Adrenal gland (tissue), 12 donors: ENCODE results near the gene PTPN7. TPM values are rescaled to one million over a fixed set of nuclear protein-coding genes. Genes with fewer than 3 reads are reported as not detected.
"Not testable (repeated sequence)": the region's sequence is repeated elsewhere in the genome, so short reads cannot be mapped to it uniquely, and the experiment has no call there.

ENCODE experiments used
- DNase-seq, 7 donors: peaks; one replicate each; pipeline ENCODE4 v3.0.0-alpha.2; 2019 to 2020
- H3K27ac ChIP-seq, 5 donors: fragments of 200-600 bp; sonication (generic) in 4 of 5; 1 replicate in 3 of 5; 2 replicates in 2 of 5; pipeline versions ENCODE4 v1.5.1 to v1.8.0; 2016 to 2020; ENCODE audit warnings: mild to moderate bottlenecking in 1 of 5
- H3K27me3 ChIP-seq: fragments of 200-600 bp; 2 replicates; pipeline ENCODE4 v1.8.0; 2021
- H3K36me3 ChIP-seq, 2 donors: fragments of 200-600 bp; replicated peaks in 1 of 2; 1 replicate in 1 of 2; 2 replicates in 1 of 2; pipeline versions ENCODE4 v1.5.1 to v1.8.0; 2018 to 2022
- H3K4me1 ChIP-seq, 2 donors: fragments of 200-600 bp; replicated peaks in 1 of 2; 1 replicate in 1 of 2; 2 replicates in 1 of 2; pipeline versions ENCODE4 v1.5.1 to v1.8.0; 2018 to 2021
- H3K4me3 ChIP-seq, 4 donors: fragments of 200-600 bp; sonication (generic) in 3 of 4; one replicate each; pipeline ENCODE4 v1.5.1; 2016 to 2018
- H3K9me3 ChIP-seq, 3 donors: fragments of 200-600 bp; sonication (generic) in 1 of 3; replicated peaks in 1 of 3; 1 replicate in 2 of 3; 2 replicates in 1 of 3; pipeline versions ENCODE4 v1.5.1 to v1.8.0; 2016 to 2021
- CTCF ChIP-seq, 6 experiments: fragments of 450-650 bp in 4 of 6; fragments of 200-600 bp in 2 of 6; sonication (generic) in 1 of 6; IDR thresholded peaks; 1 replicate in 5 of 6; 2 replicates in 1 of 6; pipeline versions ENCODE4 v1.5.1 to v1.8.0; 2016 to 2021; ENCODE audit warnings: antibody characterized with exemption in 6 of 6, mild to moderate bottlenecking in 2 of 6, moderate library complexity in 1 of 6
- POLR2A ChIP-seq, 2 donors: fragments of 450-650 bp; IDR thresholded peaks; one replicate each; pipeline ENCODE4 v1.6.1; 2017; ENCODE audit warnings: antibody characterized with exemption in 2 of 2, mild to moderate bottlenecking in 2 of 2, moderate library complexity in 1 of 2
- WGBS, 4 donors: extraction: QIAGEN DNeasy Blood & Tissue Kit in 2 of 4; methylation state at CpG; one replicate each; pipeline versions ENCODE4 v1.1.5 to v1.1.7; 2013 to 2017; 5-methylcytosine and 5-hydroxymethylcytosine counted together
- intact Hi-C, 2 donors: fragments of 100-400 bp; cut with DNase I; formaldehyde crosslinking; loops; one replicate each; pipeline versions ENCODE4 v1.14.1 to v1.15.0; 2022 to 2023
- polyA plus RNA-seq, 3 donors: library from polyadenylated mRNA; stranded (reverse); fragments of 200-250 nt in 2 of 3; fragments of 350-450 nt in 1 of 3; fragmentation: Illumina TruSeq in 1 of 3; extraction: RNeasy Lipid Tissue Mini Kit (QIAGEN cat#74804) in 1 of 3; gene quantifications; one replicate each; pipeline ENCODE4 v1.2.3, GENCODE V29; 2013 to 2014
- total RNA-seq, 9 donors: library from RNA; depleted of rRNA in 4 of 9; stranded (reverse); fragments of >200 nt in 4 of 9; fragments of 120-200 nt in 1 of 9; fragmentation: NEBNext Ultra II Directional in 1 of 9; extraction: Animal tissue kit (Norgen Biotek cat#: 25700) in 1 of 9; gene quantifications; one replicate each; pipeline versions ENCODE4 v1.1.0 to v1.2.4, GENCODE V29; 2013 to 2023
- donor health status: healthy with polysubstance abuse.
- donor health status: Bipolar disorder and iron deficiency.
- donor health status: DM: yes; HTN: yes; CAD: no.
- donor health status: DM: no; HTN: no; CAD: no.
- donor health status: DM: no; HTN: no; CAD: no.
- donor health status: DM: yes; HTN: yes; CAD: no.

PTPN7 gene
- total and polyA plus RNA-seq, 12 donors, result 2.5 to 45.4 (median 17.1) TPM

- intact Hi-C loops, result no loop called here
- no peak for DNase-seq
- Histone ChIP-seq H3K4me1 (peaks cover under 1 to 23% of the 10 kb centered on the region in 2 donors), H3K4me3 (no peak overlapping the region), H3K36me3 (no peaks in the 10 kb centered on the region), H3K9me3 (no peaks in the 10 kb centered on the region), H3K27ac (no peak overlapping the region), H3K27me3 (no peaks in the 10 kb centered on the region)
- 87 to 95% (median 92%) methylated on average over 5 of the region's 5 CpGs for WGBS, 4 donors
- TF ChIP-seq CTCF (IDR thresholded peaks at IDR 0.05) (no peak), POLR2A (IDR thresholded peaks at IDR 0.05) (no peak)
Observed at GRCh38 chr1:202146279-202146678, 14.1 kb downstream of the PTPN7 start.

- H3K9me3 ChIP-seq, H3K4me3 ChIP-seq, DNase-seq, intact Hi-C loops, H3K27ac ChIP-seq, H3K27me3 ChIP-seq, H3K36me3 ChIP-seq: not testable (repeated sequence)
- WGBS, 4 donors, result 93 to 95% (median 94%) methylated on average over 8 of the region's 8 CpGs
- peaks cover 6 to 29% of the 10 kb centered on the region in 2 donors for H3K4me1 ChIP-seq
Observed at GRCh38 chr1:202145744-202146140, 14.7 kb downstream of the PTPN7 start.

- WGBS, 4 donors, result 6 to 8% (median 7%) methylated on average over 11 to 13 of the region's 13 CpGs
Observed at GRCh38 chr1:202145068-202145743, 15.2 kb downstream of the PTPN7 start.

GRCh38 chr1:202144402-202145067 is 15.9 kb downstream of the PTPN7 start, which contains the start of gene ARL8A:
ARL8A (minus strand) TSS chr1:202144737; CDS start chr1:202144572, 165 bp downstream.
- whole genome bisulfite sequencing, 4 donors, result 0 to 2% (median 0%) methylated on average over 10 to 82 of the region's 82 CpGs
- H3K4me1 ChIP-seq, result peaks cover 8 to 33% of the 10 kb centered on the region in 2 donors
- no peak for TF ChIP-seq CTCF (IDR thresholded peaks at IDR 0.05)
- peak; percentile 39 to 59 for TF ChIP-seq POLR2A (IDR thresholded peaks at IDR 0.05)
- H3K36me3 ChIP-seq, result no peaks in the 10 kb centered on the region
- no peaks in the 10 kb centered on the region for H3K27me3 ChIP-seq
- peak within 1 kb of the TSS; percentile 80 to 98 (median 87) for H3K27ac ChIP-seq
- intact Hi-C loops, result no loop called here
- DNase-seq, result peak in 5 of 7 donors; percentile 50 to 77 (median 70)
- no peaks in the 10 kb centered on the region for H3K9me3 ChIP-seq
- peak within 1 kb of the TSS; percentile 71 to 96 (median 86) for H3K4me3 ChIP-seq

More at GRCh38 chr1:202145068-202145743, 15.2 kb downstream of the PTPN7 start:
- H3K27ac ChIP-seq, result peak overlapping the region in 4 of 5 donors; percentile 80 to 98 (median 90)
- intact Hi-C loops, result no loop called here
- H3K4me1 ChIP-seq, result peaks cover 8 to 33% of the 10 kb centered on the region in 2 donors
- no peaks in the 10 kb centered on the region for H3K27me3 ChIP-seq
- no peaks in the 10 kb centered on the region for H3K9me3 ChIP-seq
- no peaks in the 10 kb centered on the region for H3K36me3 ChIP-seq
- H3K4me3 ChIP-seq, result peak overlapping the region in 2 of 4 donors; percentile 81 to 96
- TF ChIP-seq POLR2A (IDR thresholded peaks at IDR 0.05) (no peak), CTCF (IDR thresholded peaks at IDR 0.05) (no peak)
- DNase-seq, result no peak
